ENCODE results near the gene SLC35F6.
"Not testable (repeated sequence)": the region's sequence is repeated elsewhere in the genome, so short reads cannot be mapped to it uniquely, and the experiment has no call there.

The SLC35F6 gene

DNA sequence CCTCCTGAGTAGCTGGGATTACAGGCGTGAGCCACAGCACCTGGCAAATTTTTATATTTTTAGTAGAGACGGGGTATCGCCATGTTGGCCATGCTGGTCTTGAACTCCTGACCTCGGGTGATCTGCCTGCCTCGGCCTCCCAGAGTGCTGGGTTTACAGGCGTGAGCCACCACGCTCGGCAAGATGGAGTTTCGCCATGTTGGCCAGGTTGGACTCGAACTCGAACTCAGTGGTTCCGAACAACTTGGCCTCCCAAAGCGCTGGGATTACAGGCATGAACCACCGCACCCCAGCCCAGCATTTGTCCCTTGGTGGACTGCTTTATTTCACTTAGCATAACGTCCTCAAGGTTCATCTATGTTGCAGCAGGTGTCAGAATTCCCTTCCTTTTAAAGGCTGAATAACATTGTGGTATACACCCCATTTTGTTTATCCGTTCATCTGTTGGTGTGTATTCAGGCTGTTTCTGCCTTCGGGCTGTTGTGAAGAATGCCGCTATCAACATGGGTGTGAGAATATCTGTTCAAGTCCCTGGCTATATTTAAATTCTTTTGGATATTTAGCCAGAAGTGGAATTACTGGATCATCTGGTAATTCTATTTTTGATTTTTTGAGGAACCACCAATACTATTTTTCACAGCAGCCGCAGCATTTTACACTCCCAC, 20.6 kb downstream of the SLC35F6 start:
- no peak for DNase-seq (ENCODE audit: low read depth)

- peak; percentile 91 for DNase-seq (ENCODE audit: low read depth)
These were observed 21.5 kb downstream of the SLC35F6 start, which contains the start of gene CENPA for GRCh38 chr2:26785431-26786206. CENPA (plus strand) TSS chr2:26786056; CDS start chr2:26786197, 141 bp downstream.

DNA sequence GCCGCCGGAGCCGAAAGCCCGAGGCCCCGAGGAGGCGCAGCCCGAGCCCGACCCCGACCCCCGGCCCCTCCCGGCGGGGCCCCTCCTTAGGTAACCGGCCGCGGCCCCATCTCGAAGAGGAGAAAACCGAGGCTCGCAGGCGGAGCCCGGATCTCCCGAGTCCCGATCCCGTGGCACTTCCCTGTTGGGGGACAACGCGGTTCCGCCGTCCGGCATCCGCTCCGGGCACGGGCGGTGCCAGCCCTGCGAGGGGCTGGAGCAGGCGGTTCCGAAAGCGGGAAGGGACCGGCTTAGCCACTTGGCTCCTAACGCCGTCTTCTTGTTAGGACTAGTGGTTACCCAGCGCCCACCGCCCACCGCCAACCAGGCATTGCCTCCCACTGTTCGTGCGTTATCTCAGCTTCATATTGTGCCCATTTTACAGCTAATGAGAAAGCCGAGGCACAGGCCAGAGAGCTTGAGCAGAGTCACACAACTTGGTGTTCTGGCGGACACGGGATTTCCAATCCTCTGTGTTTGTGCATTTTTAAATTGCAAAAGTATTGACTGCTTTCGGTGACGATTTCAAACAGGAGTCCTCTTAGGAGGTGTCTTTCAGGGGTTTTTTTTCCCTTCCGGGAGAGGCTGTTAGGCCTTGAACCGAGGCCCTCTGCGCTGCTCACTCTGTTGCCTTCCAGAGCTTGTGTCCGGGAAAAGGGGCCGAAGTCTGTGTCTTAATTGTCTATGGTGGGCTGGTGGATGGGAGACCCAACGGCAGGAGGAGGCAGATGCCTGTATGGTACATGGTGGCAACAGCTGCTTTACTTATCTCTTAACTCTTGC, 22.3 kb downstream of the SLC35F6 start:
- no peak for DNase-seq (ENCODE audit: low read depth)

- DNase-seq (ENCODE audit: low read depth) = no peak
These were observed 28.6 kb downstream of the SLC35F6 start for GRCh38 chr2:26792720-26793119.

- no peak for DNase-seq (ENCODE audit: low read depth)
These were observed 29.4 kb downstream of the SLC35F6 start for GRCh38 chr2:26793518-26793917.

- DNase-seq (ENCODE audit: low read depth) = not testable (repeated sequence)
These were observed 31.1 kb downstream of the SLC35F6 start for GRCh38 chr2:26795135-26795534.

DNA sequence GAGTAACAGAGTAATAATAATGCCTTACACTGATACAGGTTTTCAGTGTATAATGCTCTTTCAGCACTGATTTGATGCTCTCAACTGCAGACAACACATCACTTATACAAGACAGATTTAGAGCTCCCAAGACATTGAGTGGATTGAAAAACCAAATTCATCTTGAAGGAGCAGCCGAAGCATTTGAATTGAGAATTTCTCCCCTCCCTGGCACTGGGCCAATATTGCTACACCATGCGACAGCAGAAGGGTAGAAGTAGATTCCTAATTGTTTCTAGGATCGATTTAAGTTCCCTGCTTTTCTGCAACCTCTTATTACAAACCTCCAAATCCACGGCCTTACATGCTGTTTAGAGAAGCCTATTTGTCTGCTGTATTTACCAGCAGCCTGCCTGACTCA, 37.2 kb downstream of the SLC35F6 start:
- no peak for DNase-seq (ENCODE audit: low read depth)

DNA sequence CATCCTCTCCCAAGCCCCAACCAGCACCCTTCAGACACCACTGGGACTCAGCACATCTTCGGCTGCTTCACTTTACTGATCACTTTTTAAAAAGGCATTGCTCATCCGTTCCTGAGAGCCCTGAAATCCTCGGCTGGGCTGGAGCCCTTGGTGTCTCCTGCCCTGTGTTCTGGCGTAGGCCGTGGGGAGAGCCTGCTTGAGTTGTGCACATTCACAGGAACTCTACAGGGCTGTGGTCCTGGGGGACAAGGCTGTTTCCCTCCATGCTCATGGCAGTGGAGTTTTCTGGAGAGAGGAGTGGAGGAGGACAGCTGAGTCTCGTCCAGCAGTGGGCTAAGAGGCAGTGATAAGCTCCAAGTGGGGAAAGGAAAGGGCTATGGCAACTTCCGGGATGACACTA, 37.7 kb downstream of the SLC35F6 start:
- no peak for DNase-seq (ENCODE audit: low read depth)

- no peak for DNase-seq (ENCODE audit: low read depth)
These were observed 41.2 kb downstream of the SLC35F6 start for GRCh38 chr2:26805241-26805676.

DNA sequence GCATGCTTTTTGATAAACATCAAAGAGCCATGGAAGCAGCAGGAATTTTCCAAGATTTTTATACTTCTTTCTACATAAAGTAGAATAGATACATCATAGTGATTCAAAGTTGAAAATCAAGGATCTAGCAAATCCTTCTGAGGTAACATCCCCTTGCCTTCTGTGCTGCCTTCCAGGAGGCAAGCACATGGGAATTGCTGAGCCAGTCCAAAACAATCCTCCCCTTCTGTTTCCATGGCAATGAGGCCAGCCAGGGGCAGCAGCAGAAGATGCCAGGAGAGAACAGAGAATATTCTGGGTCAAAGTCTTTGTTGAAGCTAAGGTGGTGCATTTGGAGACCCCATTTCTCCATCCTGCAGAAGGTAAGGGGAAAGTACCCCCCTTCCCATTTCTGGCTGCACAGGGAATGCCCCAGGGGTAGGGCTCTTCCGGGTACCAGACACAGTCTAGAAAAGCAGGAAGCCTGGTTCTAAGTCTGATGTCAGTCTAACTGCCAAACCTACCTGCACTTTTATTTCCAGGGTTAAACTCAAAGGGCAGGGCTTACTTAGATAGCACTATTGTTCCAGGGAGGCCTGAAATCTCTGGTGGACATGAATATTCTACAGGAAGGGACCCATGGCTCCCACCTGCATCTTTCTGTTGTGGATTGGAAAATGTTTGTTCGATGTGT, 43.8 kb downstream of the SLC35F6 start:
- DNase-seq (ENCODE audit: low read depth) = no peak

- no peak for DNase-seq (ENCODE audit: low read depth)
These were observed 45.1 kb downstream of the SLC35F6 start for GRCh38 chr2:26809211-26809610.

- DNase-seq (ENCODE audit: low read depth) = no peak
These were observed 45.9 kb downstream of the SLC35F6 start for GRCh38 chr2:26809876-26810577.

DNA sequence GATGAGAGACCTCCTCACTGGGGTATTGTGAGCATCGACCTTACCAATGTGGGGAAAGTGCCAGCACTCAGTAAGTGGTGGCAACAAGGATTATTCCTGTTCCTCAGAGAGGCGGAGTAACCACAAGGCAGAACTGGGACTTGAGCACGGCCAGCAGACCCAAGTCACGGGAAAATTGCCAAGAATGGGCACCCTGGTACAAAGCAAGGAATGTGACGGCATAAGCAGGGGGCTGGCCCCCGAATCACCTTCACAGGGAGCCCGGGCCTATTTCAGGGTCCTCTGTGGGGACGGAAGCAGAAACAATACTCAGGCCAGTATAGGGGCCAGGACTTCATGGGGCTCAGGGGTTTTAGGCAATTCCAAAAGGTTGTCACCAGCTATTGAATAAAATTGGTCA, 47.2 kb downstream of the SLC35F6 start:
- DNase-seq (ENCODE audit: low read depth) = no peak

- no peak for DNase-seq (ENCODE audit: low read depth)
These were observed 48.0 kb downstream of the SLC35F6 start for GRCh38 chr2:26811791-26812694.

DNA sequence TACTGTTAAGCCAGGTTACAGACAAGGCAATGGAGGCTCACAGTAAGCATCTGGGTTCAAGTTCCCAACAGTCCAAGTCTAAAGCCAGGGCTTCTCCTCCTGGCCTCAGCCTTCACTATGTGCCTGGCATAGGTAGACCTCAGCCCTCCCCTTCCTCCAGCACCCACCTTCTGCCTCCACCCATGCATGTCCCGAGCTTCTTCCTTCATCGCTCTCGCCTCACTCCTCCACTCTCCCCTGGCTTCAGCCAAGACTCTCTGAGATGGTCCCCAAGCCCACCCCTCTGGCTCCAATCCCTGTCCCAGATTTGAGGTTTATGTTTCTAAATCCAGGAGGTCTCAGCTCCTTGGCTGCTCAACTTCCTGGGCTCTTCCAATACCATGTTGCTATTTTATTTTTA, 48.6 kb downstream of the SLC35F6 start:
- DNase-seq (ENCODE audit: low read depth) = no peak

GRCh38 chr2:26814072-26814765, 50.1 kb downstream of the SLC35F6 start:
- DNase-seq (ENCODE audit: low read depth) = not testable (repeated sequence)

DNA sequence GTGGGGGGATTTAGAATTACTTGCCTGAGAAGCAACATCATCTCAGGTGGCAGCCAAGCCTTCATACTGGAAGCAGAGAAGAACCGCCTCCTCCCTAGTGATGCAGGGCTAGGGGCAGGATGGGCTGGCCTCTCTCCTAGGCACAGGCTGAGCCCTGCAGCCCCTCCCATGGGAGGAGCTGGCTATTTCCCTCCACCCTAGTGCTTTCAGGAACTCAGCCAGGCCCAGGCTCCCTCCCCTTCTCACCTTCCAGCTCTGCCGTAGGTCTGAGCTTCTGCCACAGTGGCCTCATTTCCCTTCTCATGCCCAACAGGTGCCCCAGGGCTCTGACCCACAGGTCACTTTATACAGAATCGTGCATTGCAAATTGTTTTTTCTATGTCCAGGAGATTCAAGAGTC, 52.8 kb downstream of the SLC35F6 start:
- DNase-seq (ENCODE audit: low read depth) = no peak

DNA sequence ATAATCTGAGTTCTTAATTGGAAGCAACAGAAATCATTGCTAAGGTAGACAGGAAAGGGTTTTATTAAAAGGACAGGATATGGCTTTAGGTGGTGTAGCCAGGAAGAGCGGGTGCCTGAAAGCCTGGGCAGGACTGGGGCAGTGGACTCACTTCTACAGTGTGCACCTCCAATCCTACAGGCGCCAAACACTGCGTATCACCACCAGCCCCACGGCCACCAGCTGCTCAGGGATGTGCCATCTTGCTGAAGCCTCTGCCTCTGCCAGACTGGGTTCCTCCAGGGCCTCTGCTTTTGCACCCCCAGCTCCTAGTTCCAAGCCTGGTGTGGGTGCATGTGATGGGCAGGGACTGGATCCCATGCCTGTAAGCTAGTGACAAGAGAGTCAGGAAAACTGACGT, 54.2 kb downstream of the SLC35F6 start:
- DNase-seq (ENCODE audit: low read depth) = no peak

GRCh38 chr2:26818972-26819371, 54.9 kb downstream of the SLC35F6 start:
- DNase-seq (ENCODE audit: low read depth) = no peak

DNA sequence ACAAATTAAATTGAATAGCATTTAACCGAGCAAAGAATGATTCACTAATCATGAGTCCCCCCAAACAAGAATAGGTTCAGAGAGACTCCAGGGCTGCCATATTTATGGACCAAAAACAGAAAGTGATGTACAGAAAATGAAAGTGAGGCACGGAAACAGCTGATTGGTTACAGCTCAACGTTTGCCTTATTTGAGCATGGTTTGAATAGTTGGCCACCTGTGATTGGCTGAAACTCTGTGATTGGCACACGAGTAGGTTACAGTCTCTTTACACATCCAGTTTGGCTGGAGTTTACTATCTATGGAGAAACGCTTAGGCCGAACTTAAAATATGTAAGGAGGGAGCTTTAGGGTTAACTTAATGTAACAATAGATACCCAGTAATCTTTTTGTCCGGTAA, 56.8 kb downstream of the SLC35F6 start:
- DNase-seq (ENCODE audit: low read depth) = no peak

All from activated T-helper 9 cell treated with anti-CD3 and anti-CD28 coated beads, Interleukin-2, amount 50 U/mL, for 16 hours (primary cell).